GM12872 (cell line): ENCODE measurements around the gene KCTD16.

ENCODE experiments used
- TF ChIP-seq, protein P1 (sequence below): IDR thresholded peaks from 3 replicates; pipeline ENCODE4 v1.5.1; 2011; ENCODE audit warnings: low read depth, mild to moderate bottlenecking, low read length, moderate library complexity; ENCODE audit not compliant: insufficient read depth

Gene KCTD16

DNA sequence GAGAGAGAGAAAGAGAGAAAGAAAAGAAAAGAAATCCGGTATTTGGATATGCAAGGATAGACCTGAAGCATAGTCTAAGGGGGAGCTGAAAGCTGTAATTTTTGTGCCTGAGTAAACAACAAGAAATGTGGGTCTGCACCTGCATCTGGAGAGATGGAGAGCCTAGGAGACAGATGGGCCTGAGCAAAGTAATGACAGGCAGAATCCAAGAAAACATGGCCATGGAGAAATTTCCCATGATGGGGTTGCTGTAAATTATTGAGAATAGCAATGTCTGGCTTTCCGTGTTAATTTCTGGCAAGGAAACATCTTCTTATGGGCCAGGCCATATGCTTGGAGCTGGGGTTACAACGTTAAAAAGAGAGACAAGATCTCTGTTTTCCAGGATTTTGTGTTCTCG is 40.4 kb upstream of the KCTD16 start:
- TF ChIP-seq, protein P1, sequence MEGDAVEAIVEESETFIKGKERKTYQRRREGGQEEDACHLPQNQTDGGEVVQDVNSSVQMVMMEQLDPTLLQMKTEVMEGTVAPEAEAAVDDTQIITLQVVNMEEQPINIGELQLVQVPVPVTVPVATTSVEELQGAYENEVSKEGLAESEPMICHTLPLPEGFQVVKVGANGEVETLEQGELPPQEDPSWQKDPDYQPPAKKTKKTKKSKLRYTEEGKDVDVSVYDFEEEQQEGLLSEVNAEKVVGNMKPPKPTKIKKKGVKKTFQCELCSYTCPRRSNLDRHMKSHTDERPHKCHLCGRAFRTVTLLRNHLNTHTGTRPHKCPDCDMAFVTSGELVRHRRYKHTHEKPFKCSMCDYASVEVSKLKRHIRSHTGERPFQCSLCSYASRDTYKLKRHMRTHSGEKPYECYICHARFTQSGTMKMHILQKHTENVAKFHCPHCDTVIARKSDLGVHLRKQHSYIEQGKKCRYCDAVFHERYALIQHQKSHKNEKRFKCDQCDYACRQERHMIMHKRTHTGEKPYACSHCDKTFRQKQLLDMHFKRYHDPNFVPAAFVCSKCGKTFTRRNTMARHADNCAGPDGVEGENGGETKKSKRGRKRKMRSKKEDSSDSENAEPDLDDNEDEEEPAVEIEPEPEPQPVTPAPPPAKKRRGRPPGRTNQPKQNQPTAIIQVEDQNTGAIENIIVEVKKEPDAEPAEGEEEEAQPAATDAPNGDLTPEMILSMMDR: no peak

DNA sequence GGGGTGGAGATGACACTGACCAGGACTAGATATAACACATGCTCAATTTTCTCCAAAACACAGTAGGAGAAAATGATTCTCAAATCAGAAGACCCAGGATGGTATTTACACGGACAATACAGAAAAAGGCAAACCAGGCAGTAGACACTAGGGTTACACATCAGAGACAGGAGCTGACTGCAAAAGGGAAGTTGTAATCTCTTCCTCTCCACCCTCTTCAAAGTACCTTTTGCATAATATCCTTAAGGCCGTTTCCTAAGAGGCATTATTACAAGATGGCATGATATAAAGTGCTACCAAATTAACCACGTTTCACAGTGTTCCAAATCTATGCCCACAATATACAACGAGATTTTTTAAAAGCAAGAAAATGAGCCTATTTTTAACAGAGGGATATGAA is 39.4 kb upstream of the KCTD16 start:
- TF ChIP-seq, protein P1: no peak

DNA sequence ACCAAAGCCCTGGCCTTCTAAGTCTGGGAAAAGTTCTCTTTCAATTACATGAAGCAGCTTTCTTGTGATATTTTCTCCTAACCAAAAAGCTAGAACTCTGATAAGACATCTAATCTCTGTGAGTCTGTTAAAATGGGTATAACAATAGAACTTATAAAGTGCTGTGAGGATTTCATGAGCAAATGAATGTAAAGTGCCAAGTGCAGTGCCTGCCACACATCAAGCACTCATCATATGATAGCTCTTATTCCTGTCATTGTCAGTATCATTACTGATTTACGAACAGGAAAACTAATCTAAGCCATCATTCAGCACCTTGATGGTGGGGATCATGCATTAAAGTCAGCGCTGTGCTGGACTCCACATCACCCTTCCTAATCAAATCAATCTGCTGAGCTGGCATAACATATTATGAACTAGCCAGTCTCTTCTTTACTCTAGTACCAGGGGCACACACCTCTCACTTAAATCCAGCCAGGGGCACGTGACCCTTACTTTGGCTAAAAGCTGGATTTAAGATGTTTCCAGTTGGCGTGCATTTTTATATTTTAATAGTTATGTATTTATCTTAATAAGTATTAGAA is 37.5 kb upstream of the KCTD16 start:
- TF ChIP-seq, protein P1: no peak

DNA sequence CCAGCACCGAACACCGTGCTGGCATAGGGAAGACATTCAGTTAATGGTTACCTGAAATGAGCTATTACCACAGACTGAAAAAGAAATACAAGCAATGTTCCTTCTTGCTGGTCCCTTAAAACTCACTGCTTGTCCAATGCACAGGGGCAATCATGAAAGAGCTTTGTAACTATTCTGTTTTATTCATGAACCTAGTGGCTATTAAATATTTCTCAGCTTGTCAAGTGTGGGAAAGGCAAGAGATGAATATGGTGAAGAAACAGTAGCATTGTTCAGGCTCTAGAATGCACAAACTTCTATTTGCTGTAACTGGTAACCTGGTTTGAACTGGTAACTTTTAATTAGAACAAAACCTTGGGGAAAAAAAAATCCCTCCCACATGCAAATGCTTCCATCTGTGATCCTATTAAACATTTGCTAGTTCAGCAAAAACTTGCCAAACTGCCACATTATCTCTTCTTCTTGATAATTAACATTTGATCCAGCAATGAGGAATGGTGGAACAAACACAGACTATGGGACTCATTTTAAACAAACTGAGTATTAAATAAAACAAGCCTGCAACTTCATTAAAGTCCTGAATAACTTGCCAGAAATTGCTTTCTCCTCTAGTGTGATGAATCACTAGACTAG is 36.4 kb upstream of the KCTD16 start:
- TF ChIP-seq, protein P1: no peak

DNA sequence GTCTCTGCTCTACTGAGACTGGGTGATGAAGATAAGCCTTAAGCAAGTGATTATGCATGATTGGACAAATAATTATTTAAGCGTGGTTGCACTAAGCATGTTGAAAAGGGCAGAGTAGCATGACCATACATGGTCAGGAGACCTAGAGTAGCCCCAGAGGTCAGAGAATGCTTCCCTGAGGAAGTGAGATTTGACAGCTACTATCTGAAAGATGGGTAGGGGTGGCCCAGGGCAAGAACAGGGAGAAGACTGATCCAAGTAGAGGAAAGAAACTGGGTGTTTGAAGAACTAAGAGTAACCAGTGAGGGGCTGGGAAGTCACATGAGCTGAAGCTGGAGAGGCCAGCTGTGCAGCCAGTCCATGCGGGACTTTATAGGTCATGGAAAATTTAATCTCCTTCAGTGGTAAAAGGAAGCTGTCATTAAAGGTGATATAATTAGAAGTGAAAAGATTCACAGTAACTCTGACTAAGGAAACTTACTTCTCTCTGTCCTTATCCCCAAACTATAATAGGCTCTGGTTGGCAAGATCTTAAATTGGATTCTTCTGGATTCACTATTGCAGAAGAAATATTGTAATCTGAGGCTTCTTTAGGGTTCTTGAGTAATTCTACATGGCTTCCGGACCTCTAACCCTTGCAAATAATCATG is 35.4 kb upstream of the KCTD16 start:
- TF ChIP-seq, protein P1: no peak

DNA sequence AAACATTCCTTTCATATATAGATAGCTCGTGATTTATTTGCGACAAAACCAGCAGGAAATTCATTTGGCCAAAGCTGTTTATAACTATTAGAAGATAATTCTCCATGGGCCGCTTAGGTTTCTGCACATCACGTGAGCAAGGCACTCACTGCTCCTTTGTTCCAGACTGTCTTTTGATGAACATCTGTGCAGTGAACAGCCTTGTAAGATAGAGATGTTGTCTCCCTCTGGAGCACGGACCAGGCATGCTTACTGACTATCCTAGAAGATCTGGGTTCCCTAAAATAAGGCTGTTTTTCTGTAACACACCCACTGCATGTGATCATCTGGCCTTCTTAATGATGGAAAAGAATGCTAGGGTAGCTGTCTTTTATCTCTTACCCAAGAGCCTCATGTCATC is 31.1 kb upstream of the KCTD16 start:
- TF ChIP-seq, protein P1: no peak

DNA sequence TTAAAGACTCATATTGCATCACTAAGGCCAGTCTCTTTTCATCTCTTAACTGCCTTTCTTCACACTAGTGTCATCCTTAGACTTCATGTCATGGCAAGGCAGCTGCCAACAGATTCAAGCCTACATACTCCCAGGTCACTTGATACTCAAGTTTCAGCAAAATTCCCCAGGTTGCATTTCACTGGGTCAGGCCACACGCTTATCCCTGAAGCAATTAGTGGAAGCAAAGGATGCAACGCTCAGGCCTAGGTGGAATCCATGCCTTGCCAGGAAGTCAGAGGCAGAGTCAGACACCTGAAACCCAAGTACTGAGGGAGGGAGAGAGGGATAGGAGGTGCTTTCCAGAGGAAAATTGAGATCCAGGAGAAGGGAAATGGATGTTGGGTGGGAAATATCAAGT is 29.1 kb upstream of the KCTD16 start:
- TF ChIP-seq, protein P1: no peak
